Stromal cell of bone marrow (primary cell): ENCODE results near the gene EDEM2.
"Not testable (repeated sequence)": the region's sequence is repeated elsewhere in the genome, so short reads cannot be mapped to it uniquely, and the experiment has no call there.

ENCODE experiments used
- DNase-seq: peaks from one replicate; pipeline ENCODE4 v3.0.0-alpha.2; 2012; ENCODE audit warnings: low read depth

The EDEM2 gene

GRCh38 chr20:35087791-35088190 is 59.3 kb downstream of the EDEM2 start:
- DNase-seq = no peak

GRCh38 chr20:35087355-35087754 is 59.8 kb downstream of the EDEM2 start:
- DNase-seq = no peak

GRCh38 chr20:35085477-35086225 is 61.5 kb downstream of the EDEM2 start:
- DNase-seq = no peak

GRCh38 chr20:35084998-35085397 is 62.1 kb downstream of the EDEM2 start:
- DNase-seq = no peak

GRCh38 chr20:35080348-35080642 is 66.8 kb downstream of the EDEM2 start:
- not testable (repeated sequence) for DNase-seq

GRCh38 chr20:35079472-35080347 is 67.4 kb downstream of the EDEM2 start:
- DNase-seq = no peak

- no peak for DNase-seq
These were observed 69.3 kb downstream of the EDEM2 start for GRCh38 chr20:35077872-35078271.

GRCh38 chr20:35077341-35077740 is 69.8 kb downstream of the EDEM2 start:
- no peak for DNase-seq

- not testable (repeated sequence) for DNase-seq
These were observed 75.5 kb downstream of the EDEM2 start for GRCh38 chr20:35071436-35072153.

- no peak for DNase-seq
These were observed 80.9 kb downstream of the EDEM2 start for GRCh38 chr20:35066194-35066593.
